Effector CD4-positive, alpha-beta T cell (primary cell): ENCODE measurements around the gene B4GAT1.

ENCODE experiments used
- DNase-seq: peaks from one replicate; pipeline ENCODE4 v3.0.0-alpha.2; 2020

B4GAT1 gene

GRCh38 chr11:66302656-66303055 is 44.8 kb downstream of the B4GAT1 start:
- DNase-seq, result no peak

GRCh38 chr11:66299186-66299585 is 48.2 kb downstream of the B4GAT1 start:
- no peak for DNase-seq

- no peak for DNase-seq
Observed at GRCh38 chr11:66297610-66298009, 49.8 kb downstream of the B4GAT1 start.
